Measurements from ENCODE around the gene CES5A. TPM values are rescaled to one million over a fixed set of nuclear protein-coding genes. Genes with fewer than 3 reads are reported as not detected.

The CES5A gene
- total and polyA plus RNA-seq, 10 donors = 0.03 TPM; not detected in 9

Other genes with a start within 250 kb of the CES5A start
- not detected for gene SLC6A2, start 219.4 kb downstream of the CES5A start, total RNA-seq
- not detected for gene SLC6A2, start 219.4 kb downstream of the CES5A start, polyA plus RNA-seq
- gene CES1, start 42.3 kb downstream of the CES5A start, total RNA-seq = 10 to 100 TPM; 11.7 to 95.9 (median 25.7) TPM
- 100 to 1,000 TPM in 1 of 3 donors, 10 to 100 TPM in 1, 1 to 10 TPM in 1; 9.1 to 142 (median 41.7) TPM for gene CES1, start 42.3 kb downstream of the CES5A start, polyA plus RNA-seq